ENCODE results near the gene SPRED2.

Gene SPRED2

DNA sequence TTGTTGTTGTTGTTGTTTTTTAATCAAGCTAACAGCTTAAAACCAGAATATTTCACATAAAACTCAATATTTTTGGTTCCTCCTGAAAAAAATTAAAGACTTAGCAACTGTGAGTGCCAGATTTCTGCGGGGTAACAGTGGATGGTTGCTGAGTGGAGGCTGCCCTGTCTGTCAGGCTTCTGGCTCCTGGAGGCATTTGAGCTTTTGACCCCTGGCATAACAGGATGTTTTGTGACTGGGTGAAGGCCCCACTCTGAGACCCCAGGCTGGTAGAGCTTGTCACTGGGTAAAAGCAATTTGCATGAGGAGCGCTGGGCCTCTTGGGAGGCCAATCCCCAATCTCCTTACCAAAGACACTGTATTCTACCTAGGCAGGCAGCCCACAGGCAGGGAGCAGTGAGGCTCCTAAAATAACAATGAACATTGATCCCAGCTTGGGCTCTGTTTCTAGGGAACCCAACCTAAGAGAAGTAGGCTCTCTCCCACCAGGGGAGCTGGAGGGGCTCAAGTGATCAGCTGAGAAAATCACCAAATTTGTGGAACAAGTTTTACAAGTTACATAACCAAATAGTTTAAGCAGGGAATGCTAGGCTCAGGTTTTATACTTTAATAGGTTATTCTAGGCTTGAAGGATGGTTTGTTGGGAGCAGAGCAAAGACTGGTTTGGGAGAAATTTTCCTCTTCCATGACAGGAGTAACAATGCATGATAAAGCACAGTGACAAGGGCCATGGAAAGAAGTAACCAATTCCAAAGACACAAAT lies 5.9 kb upstream of the SPRED2 start:
- DNase-seq = no peak

DNA sequence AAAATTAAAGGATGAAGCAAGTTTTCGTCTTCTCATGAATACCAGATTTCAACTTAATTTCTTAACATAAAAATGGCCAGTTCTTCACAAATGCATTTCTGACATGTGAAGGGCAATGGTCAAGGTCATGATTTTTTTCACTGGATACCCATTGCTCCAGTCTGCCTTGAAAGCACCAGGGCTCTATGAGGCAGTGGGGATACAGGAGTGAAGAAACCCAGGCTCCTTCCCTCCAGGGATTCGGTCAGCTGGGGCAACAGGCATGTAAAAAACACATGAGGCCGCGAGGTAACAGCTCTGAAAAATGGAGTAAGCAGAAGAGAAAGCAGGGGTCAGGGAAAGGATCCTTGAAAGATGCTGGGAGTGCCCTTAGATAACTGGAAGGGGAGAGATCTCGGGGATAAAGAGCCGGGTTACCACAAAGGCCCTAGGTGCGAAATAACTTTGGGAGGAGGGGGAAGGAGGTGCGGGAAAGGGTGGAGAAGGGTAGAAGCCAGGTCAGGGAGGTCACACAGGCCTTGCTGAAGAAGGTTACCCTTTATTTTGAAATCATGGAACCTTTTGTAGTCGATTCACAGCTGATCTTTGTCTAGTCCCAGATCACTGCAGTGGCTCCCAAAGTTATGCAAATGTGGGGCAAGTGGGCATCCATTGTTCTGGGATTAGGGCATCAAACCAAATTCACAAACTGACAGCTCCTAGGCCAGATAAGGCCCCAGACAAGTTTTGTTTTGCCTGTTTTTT lies 5.2 kb upstream of the SPRED2 start:
- no peak for DNase-seq

DNA sequence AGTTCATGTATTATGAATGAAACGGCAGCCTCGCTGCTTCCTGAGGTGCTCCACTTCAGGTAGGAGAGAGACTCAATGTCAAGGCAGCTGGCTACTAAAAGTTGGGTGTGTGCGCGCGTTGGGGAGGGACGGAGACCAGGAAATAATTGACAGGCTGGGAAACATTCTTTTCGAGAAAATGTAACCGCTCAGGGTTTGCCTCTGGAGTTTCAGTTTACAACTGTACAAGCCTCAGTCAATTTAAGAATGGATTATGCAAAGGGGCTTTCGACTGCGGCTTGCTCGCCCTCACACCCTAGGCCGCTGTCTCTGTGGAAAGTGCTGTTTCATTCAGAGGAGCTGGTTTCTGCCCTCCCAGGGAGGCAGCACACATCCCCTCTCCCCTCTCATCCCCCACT lies 4.4 kb upstream of the SPRED2 start:
- peak; percentile 33 for DNase-seq

DNA sequence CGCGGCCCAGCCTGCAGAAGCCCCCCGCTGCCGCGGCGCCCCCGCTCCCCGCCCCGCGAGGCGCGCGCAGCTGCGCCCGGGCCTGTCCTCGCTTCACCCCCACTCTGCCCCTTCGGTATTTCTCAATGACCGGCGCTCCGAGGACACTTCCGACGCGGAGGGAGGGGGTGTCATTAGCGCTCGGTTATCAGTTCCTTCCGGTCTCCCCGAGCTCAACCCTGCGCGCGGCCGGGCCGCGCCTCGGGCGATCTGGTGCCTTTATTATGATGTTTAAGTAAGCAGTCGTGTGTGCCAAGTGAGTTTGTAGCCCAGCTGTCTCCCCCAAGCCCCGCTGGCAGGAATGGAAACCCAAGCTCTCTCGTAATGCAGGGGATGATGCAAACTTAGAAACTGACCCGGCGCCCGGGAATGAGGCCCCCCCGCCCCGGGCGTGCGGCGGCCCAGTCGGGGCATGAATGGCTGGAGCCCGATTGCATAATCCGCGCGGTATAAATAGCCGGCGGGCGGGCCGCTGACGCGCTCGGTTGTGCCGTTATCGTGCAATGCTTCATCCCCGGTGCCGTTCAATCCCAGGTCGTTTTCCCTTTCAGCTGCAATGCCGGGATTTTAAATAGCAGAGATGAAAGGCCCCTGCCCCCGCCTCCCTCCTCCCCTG lies 3.9 kb upstream of the SPRED2 start:
- DNase-seq = peak; percentile 76

DNA sequence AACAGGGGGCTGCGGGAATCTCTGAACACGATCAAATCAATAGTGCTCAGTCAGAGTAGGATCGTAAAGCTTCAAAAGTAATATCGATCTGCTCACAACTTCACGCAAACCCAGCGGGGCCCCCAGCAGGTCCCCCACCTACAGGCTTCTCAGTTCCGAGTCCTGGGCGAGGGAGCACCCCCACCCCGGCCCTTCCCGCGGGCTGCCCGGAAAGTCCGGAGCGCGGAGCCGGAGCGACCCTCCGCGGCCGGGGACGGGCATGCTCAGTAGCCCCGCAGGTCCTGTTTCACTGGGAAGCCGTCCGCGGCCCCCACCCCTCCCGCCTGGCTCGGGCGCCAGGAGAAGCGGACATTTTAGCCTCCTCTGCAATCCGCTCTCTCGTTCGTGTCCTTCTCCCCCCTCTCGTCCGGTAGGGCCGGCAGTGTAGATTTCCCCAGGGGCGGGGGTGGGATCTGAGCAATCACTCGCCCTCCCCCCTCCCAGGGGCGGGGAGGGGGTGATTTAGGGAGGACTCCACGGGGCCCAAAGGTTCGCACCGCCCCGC lies 3.3 kb upstream of the SPRED2 start:
- DNase-seq = peak; percentile 29

DNA sequence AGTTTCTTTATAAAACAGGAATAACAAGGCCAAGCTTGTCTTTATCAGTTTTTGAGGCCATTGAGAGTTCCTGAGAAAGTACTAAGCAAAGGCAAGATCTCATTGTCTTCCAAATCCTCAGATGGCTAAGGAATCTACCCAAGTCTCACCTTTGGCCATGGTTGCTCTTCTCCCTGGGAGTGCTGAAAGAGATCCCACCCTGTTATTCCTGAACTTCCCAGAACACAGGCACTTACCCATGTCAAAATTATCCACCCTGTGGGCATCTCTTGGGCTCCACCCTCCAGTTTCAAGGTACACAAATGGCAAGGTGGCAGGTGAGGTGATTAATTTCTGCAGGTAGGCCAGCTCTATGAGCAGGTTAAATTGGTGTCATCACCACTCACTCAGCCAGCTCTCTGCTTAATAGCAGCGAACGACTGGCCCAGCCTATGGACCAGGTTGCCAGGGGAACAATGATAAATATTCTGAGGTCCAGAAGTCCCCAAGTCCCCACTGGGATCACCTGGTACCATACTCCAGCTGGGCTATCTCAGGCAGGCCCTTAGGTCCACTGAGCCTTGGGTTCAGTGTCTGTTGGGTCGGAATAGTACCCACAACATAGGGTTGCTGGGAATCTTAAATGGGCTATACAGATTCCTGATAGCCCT lies 2.3 kb upstream of the SPRED2 start:
- no peak for DNase-seq

GRCh38 chr2:65431421-65432226 lies 775 bp downstream of the SPRED2 start:
- no peak for DNase-seq

DNA sequence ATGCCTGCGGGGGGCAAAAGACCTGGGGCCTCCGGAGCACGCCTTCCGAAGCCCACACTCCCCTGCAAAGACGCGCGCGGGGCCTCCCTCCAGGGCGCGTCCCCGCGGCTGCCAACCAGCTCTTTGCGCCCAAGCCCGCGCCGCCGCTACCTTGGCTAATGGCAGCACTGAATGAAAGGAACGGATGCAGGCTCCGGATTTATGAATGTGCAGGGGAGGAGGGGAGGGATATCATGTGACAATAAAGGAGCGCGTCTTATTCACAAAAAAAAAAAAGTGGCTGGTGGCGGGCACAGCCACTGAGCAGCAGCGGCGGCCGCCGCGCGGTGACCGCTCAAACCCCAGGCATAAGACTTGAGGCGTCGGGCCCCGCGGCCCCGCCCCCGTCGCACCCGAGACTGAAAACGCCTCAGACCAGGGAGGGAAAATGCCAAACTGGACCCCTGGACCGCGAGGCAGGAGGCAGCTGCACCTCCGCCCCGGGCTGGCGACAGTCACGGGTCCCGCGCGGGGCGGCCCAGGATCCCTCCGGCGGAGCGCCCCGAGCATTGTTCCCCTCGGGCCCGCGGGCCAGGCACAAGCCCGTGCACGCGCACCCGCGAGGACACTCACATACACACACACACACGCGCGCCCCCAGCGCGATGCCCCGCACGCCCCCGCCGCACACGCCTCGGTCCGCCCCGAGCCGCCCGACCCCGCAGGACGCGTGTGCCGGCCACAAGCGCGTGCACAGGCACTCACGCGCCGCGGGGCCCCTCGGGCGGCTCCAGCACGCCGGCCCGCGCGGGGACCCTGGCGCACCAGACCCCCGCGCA lies 1.6 kb downstream of the SPRED2 start:
- DNase-seq = peak; percentile 73

GRCh38 chr2:65429786-65430602 lies 2.4 kb downstream of the SPRED2 start:
- DNase-seq = no peak

DNA sequence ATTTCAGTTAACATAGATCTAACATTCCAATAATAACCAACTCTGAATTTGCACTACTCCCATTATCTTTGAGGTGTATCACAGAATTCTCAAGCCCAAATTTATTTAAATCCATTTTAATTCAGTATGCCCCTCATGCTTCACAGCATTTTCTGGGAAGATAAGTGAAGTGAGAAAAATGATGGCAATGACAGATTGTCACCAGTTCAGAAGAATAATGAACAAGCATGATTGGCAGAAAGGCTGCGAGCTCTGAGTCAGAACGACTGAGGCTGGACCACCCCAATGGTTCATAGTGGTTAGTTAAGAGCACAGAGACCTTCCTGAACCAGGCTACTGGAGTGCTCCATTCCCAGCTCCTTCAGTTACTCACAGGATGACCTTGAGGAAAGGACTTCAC lies 4.9 kb downstream of the SPRED2 start:
- DNase-seq = no peak

DNA sequence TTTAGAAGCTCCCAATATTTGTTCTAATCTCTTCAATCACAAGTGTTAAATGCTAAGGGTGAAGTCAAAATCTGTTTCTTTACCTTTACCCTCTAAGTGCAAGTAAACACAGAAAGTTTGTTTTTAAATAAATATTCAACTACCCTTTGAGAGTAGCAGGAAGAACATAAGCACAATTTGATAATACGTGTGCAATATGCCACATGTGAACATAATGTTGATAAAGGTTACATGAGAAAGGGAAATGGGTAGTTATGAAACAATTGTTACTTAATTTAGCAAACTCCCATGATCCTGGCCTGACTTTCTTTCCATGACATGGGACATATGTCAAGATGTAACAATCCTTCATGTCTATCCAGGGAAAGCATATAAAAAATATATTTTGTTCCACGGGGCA lies 7.1 kb downstream of the SPRED2 start:
- peak; percentile 40 for DNase-seq

- DNase-seq = no peak
These were observed 8.0 kb downstream of the SPRED2 start for GRCh38 chr2:65424391-65424790.

- no peak for DNase-seq
These were observed 11.0 kb downstream of the SPRED2 start for GRCh38 chr2:65421432-65421748.

DNA sequence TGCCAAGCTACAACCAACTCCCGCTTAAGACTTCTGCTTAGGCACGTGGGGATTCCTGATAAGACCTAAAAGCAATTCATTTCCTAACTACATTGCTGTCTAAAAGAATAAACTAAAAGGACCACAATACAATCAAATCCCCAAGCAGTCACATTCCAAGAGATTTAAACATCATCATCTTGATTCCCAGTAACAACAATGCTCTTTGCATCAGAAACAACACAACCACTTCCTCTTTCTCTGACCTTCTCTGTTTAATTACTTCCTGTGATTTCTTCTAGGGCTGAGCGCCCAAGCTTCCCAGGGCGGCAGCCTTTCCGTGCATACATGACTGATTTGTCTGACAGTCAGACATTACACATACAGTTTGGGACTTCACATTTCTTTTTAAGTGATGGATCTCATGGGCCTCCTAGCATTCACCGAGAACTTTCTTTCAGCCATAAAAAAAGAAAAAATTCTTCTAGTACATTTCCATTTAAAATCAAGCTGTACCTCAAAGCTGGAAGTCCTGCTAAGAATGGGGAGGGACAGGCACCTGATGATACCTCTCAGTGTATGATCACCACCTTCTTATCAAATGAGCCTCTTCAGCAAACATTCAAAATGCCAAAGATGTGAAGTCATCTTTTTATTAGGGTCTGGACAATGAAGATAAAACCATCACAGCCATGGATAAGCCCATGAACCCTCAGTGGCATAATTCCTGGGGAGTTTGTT lies 11.5 kb downstream of the SPRED2 start:
- peak; percentile 68 for DNase-seq

DNA sequence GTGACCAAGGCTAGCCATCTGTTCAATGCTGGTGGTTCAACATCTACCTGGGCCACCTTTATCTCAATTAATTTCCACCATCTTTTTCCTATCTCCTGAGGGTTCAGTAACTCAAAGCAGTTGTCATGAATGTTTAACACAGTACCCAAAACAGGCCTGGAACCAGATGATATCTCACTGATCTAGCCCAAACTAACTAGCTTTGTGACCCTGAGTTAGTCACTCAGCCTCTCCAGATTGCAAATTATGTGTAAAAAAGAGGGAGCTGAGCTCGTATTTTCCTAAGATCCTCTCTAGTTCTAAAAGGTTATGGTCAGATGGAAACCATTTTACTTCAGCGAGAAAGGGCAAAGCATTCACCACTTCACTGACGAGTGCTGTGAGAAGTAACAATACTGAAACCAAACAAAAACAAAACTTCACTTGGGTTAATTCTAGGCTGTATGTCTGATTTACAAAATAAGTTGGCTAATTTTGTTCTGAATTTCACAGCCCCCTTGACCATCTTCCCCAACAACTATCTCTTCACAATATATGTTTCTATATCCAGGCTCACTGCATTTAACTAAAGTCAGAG lies 14.8 kb downstream of the SPRED2 start:
- no peak for DNase-seq

- DNase-seq = no peak
These were observed 15.5 kb downstream of the SPRED2 start for GRCh38 chr2:65416945-65417344.

DNA sequence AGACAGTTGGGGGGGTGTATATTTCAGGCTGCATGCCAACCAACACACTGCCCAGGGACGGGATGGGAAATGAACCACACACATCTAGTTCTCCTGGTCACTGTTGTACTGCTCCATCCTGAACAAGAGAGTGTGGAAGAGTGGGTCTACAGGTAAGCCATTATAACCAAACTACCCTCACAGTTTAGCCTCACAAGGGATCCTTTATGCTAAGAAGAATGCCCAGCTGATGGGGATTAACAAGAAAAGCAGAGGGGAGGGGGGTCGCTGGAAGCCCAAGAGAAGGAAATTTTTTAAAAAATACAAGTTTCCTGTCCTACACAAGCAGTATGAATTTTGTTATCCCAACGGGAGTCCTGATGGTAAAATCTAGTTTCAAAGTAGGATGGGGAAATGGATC lies 16.1 kb downstream of the SPRED2 start:
- DNase-seq = no peak

- no peak for DNase-seq
These were observed 17.3 kb downstream of the SPRED2 start for GRCh38 chr2:65415091-65415490.

DNA sequence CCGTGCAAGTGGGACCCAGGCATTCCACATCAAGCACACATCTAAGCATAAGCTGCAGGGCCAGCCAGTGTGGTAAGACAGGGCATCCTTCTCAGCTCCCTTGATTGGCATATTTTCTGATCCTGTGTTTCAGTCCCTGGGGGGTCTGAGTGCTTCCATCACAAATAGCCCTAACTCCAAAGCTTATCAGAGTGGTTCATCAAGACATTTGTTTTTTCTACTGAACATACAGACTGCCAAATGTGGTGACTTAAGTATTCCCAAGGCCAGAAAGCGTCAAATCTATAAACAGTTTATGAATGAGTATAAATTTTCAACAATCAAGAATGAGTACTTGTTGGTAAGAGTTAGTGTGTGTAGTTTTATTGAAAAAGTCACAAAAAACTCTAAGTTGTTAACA lies 18.8 kb downstream of the SPRED2 start:
- DNase-seq = no peak

GRCh38 chr2:65413106-65413505 lies 19.3 kb downstream of the SPRED2 start:
- no peak for DNase-seq

All from GF-D8 (cell line).